CD4-positive, alpha-beta T cell (primary cell): ENCODE data around the gene ITGB8. TPM values are rescaled to one million over a fixed set of nuclear protein-coding genes. Genes with fewer than 3 reads are reported as not detected.

Source experiments
- ATAC-seq: fragments of 200-7000 bp; cut with Tn5 transposase; one replicate; pipeline ENCODE4 v1.10.0; 2022; ENCODE audit warnings: mild to moderate bottlenecking; ENCODE audit not compliant: poor library complexity
- CTCF ChIA-PET: fragments of 350-600 bp; sonication (Branson Sonifier 250); formaldehyde crosslinking; loops from one replicate; lab custom pipeline; 2021; ENCODE audit warnings: antibody characterized with exemption, inconsistent platforms; lab: Charles Lee
- POLR2A ChIA-PET: fragments of 350-600 bp; sonication (Branson Sonifier 250); formaldehyde crosslinking; loops from one replicate; lab custom pipeline; 2021; ENCODE audit warnings: antibody characterized with exemption, inconsistent platforms; lab: Charles Lee
- DNase-seq, 14 experiments: peaks; one replicate each; pipeline ENCODE4 v3.0.0-alpha.2; 2013 to 2020; ENCODE audit warnings: mixed read lengths in 2 of 14
- H3K27ac ChIP-seq, 2 donors: one replicate each; pipeline versions ENCODE4 v1.5.1 to v1.7.0; 2013; ENCODE audit warnings: low read length in 2 of 2, low read depth in 1 of 2, mild to moderate bottlenecking in 1 of 2
- H3K27me3 ChIP-seq, 2 experiments: 1 replicate in 1 of 2; 2 replicates in 1 of 2; pipeline versions ENCODE4 v1.6.1 to v1.7.0; 2013; ENCODE audit warnings: low read length in 2 of 2, control low read depth in 1 of 2, mild to moderate bottlenecking in 1 of 2, moderate library complexity in 1 of 2; ENCODE audit not compliant: insufficient read depth in 2 of 2, control insufficient read depth in 1 of 2
- H3K36me3 ChIP-seq: one replicate; pipeline ENCODE4 v1.6.1; 2013; ENCODE audit warnings: low read length, control low read depth; ENCODE audit not compliant: insufficient read depth
- H3K4me1 ChIP-seq: one replicate; pipeline ENCODE4 v1.6.1; 2013; ENCODE audit warnings: low read length, control low read depth; ENCODE audit not compliant: insufficient read depth
- H3K4me3 ChIP-seq: one replicate; pipeline ENCODE4 v1.5.1; 2013; ENCODE audit warnings: mild to moderate bottlenecking, low read length, moderate library complexity
- H3K9me3 ChIP-seq, 2 experiments: 1 replicate in 1 of 2; 2 replicates in 1 of 2; pipeline versions ENCODE4 v1.6.1 to v1.7.0; 2013; ENCODE audit warnings: low read length in 2 of 2, mild to moderate bottlenecking in 2 of 2, control low read depth in 1 of 2, moderate library complexity in 1 of 2; ENCODE audit not compliant: control insufficient read depth in 1 of 2, insufficient read depth in 1 of 2
- H3K27ac Mint-ChIP-seq: one replicate; pipeline ENCODE4 v1.8.0; 2020; ENCODE audit warnings: mixed read lengths
- H3K27me3 Mint-ChIP-seq: one replicate; pipeline ENCODE4 v1.8.0; 2021; ENCODE audit warnings: mixed read lengths
- H3K36me3 Mint-ChIP-seq: one replicate; pipeline ENCODE4 v1.8.0; 2021; ENCODE audit warnings: low read depth, mixed read lengths
- H3K4me1 Mint-ChIP-seq: one replicate; pipeline ENCODE4 v1.8.0; 2021; ENCODE audit warnings: low read depth, mixed read lengths
- H3K4me3 Mint-ChIP-seq: one replicate; pipeline ENCODE4 v1.8.0; 2020; ENCODE audit warnings: mild to moderate bottlenecking, mixed read lengths
- H3K9me3 Mint-ChIP-seq: one replicate; pipeline ENCODE4 v1.8.0; 2020; ENCODE audit warnings: mixed read lengths
- CTCF ChIP-seq: fragments of 200-600 bp; IDR thresholded peaks from one replicate; pipeline ENCODE4 v1.8.0; 2022; ENCODE audit warnings: antibody characterized with exemption, mild to moderate bottlenecking
- intact Hi-C, 2 experiments: fragments of 100-400 bp; cut with DNase I in 1 of 2; cut with micrococcal nuclease in 1 of 2; formaldehyde crosslinking; loops; one replicate each; pipeline versions ENCODE4 v1.15.1 to v1.9.0; 2023 to 2025; cut with DNase I, micrococcal nuclease
- total RNA-seq, 174 experiments: library from RNA in 2 of 174; stranded (reverse) in 2 of 174; gene quantifications; one replicate each; pipeline ENCODE4 v1.2.3 and lab custom pipeline; 2021 to 2026

Gene ITGB8
- total RNA-seq, 2 experiments from 2014 or later, result not detected

- CTCF ChIA-PET, result no interaction called here
- Mint-ChIP-seq H3K4me1 (no peaks in the 10 kb centered on the region), H3K27me3 (peaks cover 6% of the 10 kb centered on the region), H3K9me3 (no peaks in the 10 kb centered on the region), H3K27ac (no peak overlapping the region), H3K36me3 (no peaks in the 10 kb centered on the region), H3K4me3 (no peak overlapping the region)
- Histone ChIP-seq H3K27ac (no peak overlapping the region), H3K4me3 (no peak overlapping the region), H3K27me3 (no peaks in the 10 kb centered on the region), H3K9me3 (no peaks in the 10 kb centered on the region), H3K4me1 (no peaks in the 10 kb centered on the region), H3K36me3 (no peaks in the 10 kb centered on the region)
- POLR2A ChIA-PET, result no interaction called here
- no peak for DNase-seq
- TF ChIP-seq CTCF, result no peak
- intact Hi-C loops, result no loop called here
- ATAC-seq, result no peak
Measured at GRCh38 chr7:20320322-20320721, 10.4 kb upstream of the ITGB8 start.

DNA sequence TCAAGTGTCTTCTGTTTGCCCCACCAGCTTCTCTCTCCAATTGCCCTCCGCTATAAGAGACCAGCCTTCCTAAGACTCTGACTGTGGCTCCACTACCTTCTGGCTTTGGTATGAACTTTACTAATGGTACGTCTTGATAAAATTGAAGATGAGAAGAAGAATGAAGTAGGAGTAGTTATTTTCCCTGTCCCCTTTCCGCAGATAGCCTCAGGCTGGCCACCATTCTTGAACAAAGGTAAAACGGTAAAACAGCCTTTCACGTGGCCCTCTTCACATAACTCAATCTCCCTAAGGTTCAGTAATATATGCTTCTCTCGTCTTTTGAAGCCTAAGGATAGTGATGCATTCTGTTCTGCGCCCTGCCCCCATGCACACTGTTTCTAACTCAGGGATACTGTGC lies 9.9 kb upstream of the ITGB8 start:
- ATAC-seq, result no peak
- Histone ChIP-seq H3K4me1 (no peaks in the 10 kb centered on the region), H3K9me3 (no peaks in the 10 kb centered on the region), H3K4me3 (no peak overlapping the region), H3K27me3 (no peaks in the 10 kb centered on the region), H3K27ac (no peak overlapping the region), H3K36me3 (no peaks in the 10 kb centered on the region)
- H3K9me3 Mint-ChIP-seq, result no peaks in the 10 kb centered on the region
- peaks cover 6% of the 10 kb centered on the region for H3K27me3 Mint-ChIP-seq
- no peak for DNase-seq
- POLR2A ChIA-PET, result no interaction called here
- no peak overlapping the region for H3K4me3 Mint-ChIP-seq
- CTCF ChIA-PET, result no interaction called here
- intact Hi-C loops, result no loop called here
- no peaks in the 10 kb centered on the region for H3K4me1 Mint-ChIP-seq
- no peaks in the 10 kb centered on the region for H3K36me3 Mint-ChIP-seq
- TF ChIP-seq CTCF, result no peak
- H3K27ac Mint-ChIP-seq, result no peak overlapping the region

DNA sequence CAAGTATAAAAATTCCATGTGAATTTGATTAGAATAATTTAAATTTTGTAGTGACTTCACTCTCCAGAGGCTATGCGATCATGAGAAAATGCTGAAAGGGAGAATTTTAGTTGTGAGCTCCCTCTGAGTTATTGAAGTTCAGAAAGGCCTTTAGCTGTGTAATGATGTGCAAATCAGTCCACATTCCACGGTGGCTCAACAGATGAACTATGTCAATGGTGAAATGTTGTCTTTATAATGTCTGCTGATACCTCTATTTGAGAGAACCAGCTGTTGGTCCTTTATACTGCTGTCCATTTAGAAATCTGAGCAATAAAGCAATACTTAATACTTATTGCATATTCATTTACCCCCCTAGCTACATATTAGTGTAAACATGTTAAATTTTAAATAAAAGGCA lies 7.1 kb upstream of the ITGB8 start:
- H3K4me1 Mint-ChIP-seq, result no peaks in the 10 kb centered on the region
- H3K9me3 Mint-ChIP-seq, result no peaks in the 10 kb centered on the region

More for the DNA sequence above, 7.1 kb upstream of the ITGB8 start:
- no peak for TF ChIP-seq CTCF
- Mint-ChIP-seq H3K36me3 (no peaks in the 10 kb centered on the region), H3K4me3 (no peak overlapping the region), H3K27ac (no peak overlapping the region), H3K27me3 (peaks cover 13% of the 10 kb centered on the region)
- Histone ChIP-seq H3K9me3 (no peaks in the 10 kb centered on the region), H3K27ac (no peak overlapping the region), H3K4me1 (no peaks in the 10 kb centered on the region), H3K27me3 (no peaks in the 10 kb centered on the region), H3K36me3 (no peaks in the 10 kb centered on the region), H3K4me3 (no peak overlapping the region)
- ATAC-seq (no peak), DNase-seq (no peak)
- intact Hi-C loops, result no loop called here
- POLR2A ChIA-PET, result no interaction called here
- CTCF ChIA-PET, result no interaction called here
